ENCODE results near the gene C17orf114.

The C17orf114 gene

GRCh38 chr17:4823373-4824089 lies 21.4 kb upstream of the C17orf114 start:
- no peak for DNase-seq (ENCODE audit: low spot score)

GRCh38 chr17:4822835-4823234 lies 20.7 kb upstream of the C17orf114 start:
- no peak for DNase-seq (ENCODE audit: low spot score)

GRCh38 chr17:4818276-4818675 lies 16.1 kb upstream of the C17orf114 start:
- no peak for DNase-seq (ENCODE audit: low spot score)

- no peak for DNase-seq (ENCODE audit: low spot score)
Observed at GRCh38 chr17:4816826-4817225, 14.7 kb upstream of the C17orf114 start.

GRCh38 chr17:4815043-4815675 lies 13.0 kb upstream of the C17orf114 start:
- no peak for DNase-seq (ENCODE audit: low spot score)

- no peak for DNase-seq (ENCODE audit: low spot score)
Observed at GRCh38 chr17:4812690-4813089, 10.6 kb upstream of the C17orf114 start.

GRCh38 chr17:4811471-4811870 lies 9.3 kb upstream of the C17orf114 start:
- DNase-seq (ENCODE audit: low spot score), result peak; percentile 42

GRCh38 chr17:4810696-4811290 lies 8.7 kb upstream of the C17orf114 start:
- DNase-seq (ENCODE audit: low spot score), result no peak

GRCh38 chr17:4808378-4808767 lies 6.2 kb upstream of the C17orf114 start:
- no peak for DNase-seq (ENCODE audit: low spot score)

GRCh38 chr17:4807605-4808377 lies 5.7 kb upstream of the C17orf114 start:
- no peak for DNase-seq (ENCODE audit: low spot score)

- peak; percentile 86 for DNase-seq (ENCODE audit: low spot score)
Observed at GRCh38 chr17:4806777-4807604, 4.9 kb upstream of the C17orf114 start, which contains the start of gene PLD2. PLD2 (plus strand) TSS chr17:4807152; CDS start chr17:4807773, 621 bp downstream.

GRCh38 chr17:4806456-4806776 lies 4.3 kb upstream of the C17orf114 start:
- peak; percentile 38 for DNase-seq (ENCODE audit: low spot score)

- DNase-seq (ENCODE audit: low spot score), result peak; percentile 75
Observed at GRCh38 chr17:4800462-4801196, 1.5 kb downstream of the C17orf114 start.

GRCh38 chr17:4796552-4796920 lies 5.6 kb downstream of the C17orf114 start:
- DNase-seq (ENCODE audit: low spot score), result peak; percentile 42

GRCh38 chr17:4795168-4795567 lies 7.0 kb downstream of the C17orf114 start:
- DNase-seq (ENCODE audit: low spot score), result no peak

GRCh38 chr17:4790705-4791088 lies 11.4 kb downstream of the C17orf114 start:
- DNase-seq (ENCODE audit: low spot score), result no peak

GRCh38 chr17:4789951-4790704 lies 12.0 kb downstream of the C17orf114 start:
- DNase-seq (ENCODE audit: low spot score), result peak; percentile 88

- DNase-seq (ENCODE audit: low spot score), result no peak
Observed at GRCh38 chr17:4789701-4789950, 12.5 kb downstream of the C17orf114 start.

GRCh38 chr17:4788807-4789700 lies 13.1 kb downstream of the C17orf114 start, which contains the start of gene GLTPD2:
GLTPD2 (plus strand) TSS chr17:4788964; CDS start chr17:4789012, 48 bp downstream.
- peak; percentile 22 for DNase-seq (ENCODE audit: low spot score)

All from kidney tubule cell (primary cell).